Bladder microvascular endothelial cell (primary cell): Measurements from ENCODE around the gene TLCD5. TPM values are rescaled to one million over a fixed set of nuclear protein-coding genes. Genes with fewer than 3 reads are reported as not detected.

Experiments used
- total RNA-seq: library from RNA; depleted of rRNA; stranded (reverse); fragments of >200 nt; gene quantifications from 2 replicates; pipeline ENCODE4 v1.2.3, GENCODE V29; 2014

The TLCD5 gene
- 3.4 and 10.9 TPM in 2 replicates for total RNA-seq

GRCh38 chr11:120324932-120325810 lies at the start of gene TLCD5:
TLCD5 (plus strand) TSS chr11:120325299; CDS start chr11:120327442, 2,143 bp downstream.

GRCh38 chr11:120335908-120336640 lies 11.0 kb downstream of the TLCD5 start, which contains the start of gene ARHGEF12:
ARHGEF12 (plus strand) TSS chr11:120336413; CDS start chr11:120337244, 831 bp downstream.

Other genes with a start within 250 kb of the TLCD5 start
- gene TRIM29, start 187.2 kb upstream of the TLCD5 start, total RNA-seq: 0.06 TPM in 1 of 2 replicates, not detected in the other
- gene OAF, start 114.3 kb upstream of the TLCD5 start, total RNA-seq: 7.6 and 20.3 TPM in 2 replicates
- gene POU2F3, start 85.2 kb upstream of the TLCD5 start, total RNA-seq: not detected in 2 replicates
- gene ARHGEF12, start 11.1 kb downstream of the TLCD5 start, total RNA-seq: 81.3 and 166 TPM in 2 replicates
- gene GRIK4, start 186.4 kb downstream of the TLCD5 start, total RNA-seq: 0.13 TPM in 1 of 2 replicates, not detected in the other